Dendritic cell treated with granulocyte-macrophage colony-stimulating factor and Interleukin-4, amounts not matched to agents 40 ng/mL and 50 ng/mL, for 4 days (primary cell): ENCODE data around the gene TAF1L.
"Not testable (repeated sequence)": the region's sequence is repeated elsewhere in the genome, so short reads cannot be mapped to it uniquely, and the experiment has no call there.

Experiments used
- H3K27ac Mint-ChIP-seq: one replicate; pipeline ENCODE4 v1.8.0; 2022; ENCODE audit warnings: mild to moderate bottlenecking, mixed read lengths
- H3K27me3 Mint-ChIP-seq: one replicate; pipeline ENCODE4 v1.8.0; 2022; ENCODE audit warnings: mild to moderate bottlenecking, mixed read lengths
- H3K36me3 Mint-ChIP-seq: one replicate; pipeline ENCODE4 v1.8.0; 2022; ENCODE audit warnings: low read depth, mixed read lengths
- H3K4me1 Mint-ChIP-seq: one replicate; pipeline ENCODE4 v1.8.0; 2022; ENCODE audit warnings: low read depth, mixed read lengths
- H3K4me3 Mint-ChIP-seq: one replicate; pipeline ENCODE4 v1.8.0; 2022; ENCODE audit warnings: mild to moderate bottlenecking, moderate library complexity, mixed read lengths
- H3K9me3 Mint-ChIP-seq: one replicate; pipeline ENCODE4 v1.8.0; 2022; ENCODE audit warnings: mixed read lengths
- intact Hi-C: fragments of 100-400 bp; cut with micrococcal nuclease; formaldehyde crosslinking; loops from one replicate; pipeline ENCODE4 v1.15.0; 2022

TAF1L gene, protein sequence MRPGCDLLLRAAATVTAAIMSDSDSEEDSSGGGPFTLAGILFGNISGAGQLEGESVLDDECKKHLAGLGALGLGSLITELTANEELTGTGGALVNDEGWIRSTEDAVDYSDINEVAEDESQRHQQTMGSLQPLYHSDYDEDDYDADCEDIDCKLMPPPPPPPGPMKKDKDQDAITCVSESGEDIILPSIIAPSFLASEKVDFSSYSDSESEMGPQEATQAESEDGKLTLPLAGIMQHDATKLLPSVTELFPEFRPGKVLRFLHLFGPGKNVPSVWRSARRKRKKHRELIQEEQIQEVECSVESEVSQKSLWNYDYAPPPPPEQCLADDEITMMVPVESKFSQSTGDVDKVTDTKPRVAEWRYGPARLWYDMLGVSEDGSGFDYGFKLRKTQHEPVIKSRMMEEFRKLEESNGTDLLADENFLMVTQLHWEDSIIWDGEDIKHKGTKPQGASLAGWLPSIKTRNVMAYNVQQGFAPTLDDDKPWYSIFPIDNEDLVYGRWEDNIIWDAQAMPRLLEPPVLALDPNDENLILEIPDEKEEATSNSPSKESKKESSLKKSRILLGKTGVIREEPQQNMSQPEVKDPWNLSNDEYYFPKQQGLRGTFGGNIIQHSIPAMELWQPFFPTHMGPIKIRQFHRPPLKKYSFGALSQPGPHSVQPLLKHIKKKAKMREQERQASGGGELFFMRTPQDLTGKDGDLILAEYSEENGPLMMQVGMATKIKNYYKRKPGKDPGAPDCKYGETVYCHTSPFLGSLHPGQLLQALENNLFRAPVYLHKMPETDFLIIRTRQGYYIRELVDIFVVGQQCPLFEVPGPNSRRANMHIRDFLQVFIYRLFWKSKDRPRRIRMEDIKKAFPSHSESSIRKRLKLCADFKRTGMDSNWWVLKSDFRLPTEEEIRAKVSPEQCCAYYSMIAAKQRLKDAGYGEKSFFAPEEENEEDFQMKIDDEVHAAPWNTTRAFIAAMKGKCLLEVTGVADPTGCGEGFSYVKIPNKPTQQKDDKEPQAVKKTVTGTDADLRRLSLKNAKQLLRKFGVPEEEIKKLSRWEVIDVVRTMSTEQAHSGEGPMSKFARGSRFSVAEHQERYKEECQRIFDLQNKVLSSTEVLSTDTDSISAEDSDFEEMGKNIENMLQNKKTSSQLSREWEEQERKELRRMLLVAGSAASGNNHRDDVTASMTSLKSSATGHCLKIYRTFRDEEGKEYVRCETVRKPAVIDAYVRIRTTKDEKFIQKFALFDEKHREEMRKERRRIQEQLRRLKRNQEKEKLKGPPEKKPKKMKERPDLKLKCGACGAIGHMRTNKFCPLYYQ (N-terminal part only)

DNA sequence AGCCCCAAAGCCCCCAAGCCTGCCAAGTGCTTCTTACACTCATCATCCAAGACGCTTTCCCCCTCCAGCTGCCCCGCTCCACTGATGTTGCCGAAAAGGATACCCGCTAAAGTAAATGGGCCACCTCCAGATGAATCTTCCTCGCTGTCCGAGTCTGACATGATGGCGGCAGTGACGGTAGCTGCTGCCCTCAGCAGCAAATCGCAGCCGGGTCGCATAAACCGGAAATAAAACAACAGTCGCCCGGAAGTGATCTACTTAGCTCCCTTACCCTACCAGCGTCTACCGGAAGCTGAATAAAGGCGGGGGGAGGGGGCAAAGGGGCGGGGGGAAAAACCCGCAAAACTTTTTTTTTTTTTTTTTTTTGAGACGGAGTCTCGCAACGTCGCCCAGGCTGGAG is at the start of gene TAF1L:
Gene TAF1L (minus strand): TSS at position 308 of the 400 bp plus-strand sequence. CDS start 90 bp downstream, at position 218.
- H3K9me3 Mint-ChIP-seq: no peaks in the 10 kb centered on the region
- H3K27me3 Mint-ChIP-seq: peaks cover 5% of the 10 kb centered on the region
- H3K4me3 Mint-ChIP-seq: no peak within 1 kb of the TSS
- H3K27ac Mint-ChIP-seq: no peak within 1 kb of the TSS
- no peaks in the 10 kb centered on the region for H3K4me1 Mint-ChIP-seq
- no peaks in the 10 kb centered on the region for H3K36me3 Mint-ChIP-seq
- intact Hi-C loops: no loop called here

DNA sequence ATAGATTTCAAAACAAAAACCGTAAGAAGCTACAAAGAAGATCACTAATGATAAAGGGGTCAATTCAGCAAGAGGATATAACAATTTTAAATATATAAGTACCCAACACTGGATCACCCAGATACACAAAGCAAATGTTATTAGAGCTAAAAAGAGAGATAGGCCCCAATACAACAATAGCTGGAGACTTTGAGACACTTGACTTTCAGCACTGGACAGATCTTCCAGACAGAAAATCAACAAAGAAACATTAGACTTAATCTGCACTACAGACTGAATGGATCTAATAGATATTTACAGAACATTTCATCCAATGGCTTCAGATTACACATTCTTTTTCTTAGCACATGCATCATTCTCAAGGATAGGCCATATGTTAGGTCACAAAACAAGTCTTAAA is 46.3 kb upstream of the TAF1L start:
- H3K4me1 Mint-ChIP-seq: no peaks in the 10 kb centered on the region
- no peak overlapping the region for H3K27ac Mint-ChIP-seq
- H3K9me3 Mint-ChIP-seq: peaks cover 49% of the 10 kb centered on the region
- no peak overlapping the region for H3K4me3 Mint-ChIP-seq
- H3K27me3 Mint-ChIP-seq: no peaks in the 10 kb centered on the region
- no peaks in the 10 kb centered on the region for H3K36me3 Mint-ChIP-seq
- intact Hi-C loops: no loop called here

GRCh38 chr9:32677931-32678330 is 42.5 kb upstream of the TAF1L start:
- intact Hi-C loops: no loop called here
- no peak overlapping the region for H3K4me3 Mint-ChIP-seq

DNA sequence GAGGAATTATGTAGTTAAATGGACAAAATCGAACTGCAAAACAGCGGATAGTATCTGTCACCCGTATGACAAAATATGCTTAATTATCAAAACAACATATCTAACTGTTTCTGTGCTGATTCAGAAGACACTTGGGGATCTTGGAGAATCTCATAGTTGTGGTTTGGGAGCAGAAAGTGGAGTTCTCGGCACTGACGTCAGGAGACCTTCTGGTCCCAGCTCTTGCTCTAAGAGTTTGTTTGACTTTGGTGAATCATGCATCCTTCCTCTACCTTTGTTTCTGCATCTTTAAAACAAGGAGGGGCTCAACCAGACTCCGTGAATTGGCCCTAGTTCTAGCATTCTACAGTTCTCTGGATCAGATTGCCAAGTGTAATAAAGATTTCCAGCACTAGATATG is 37.0 kb upstream of the TAF1L start:
- intact Hi-C loops: no loop called here
- no peaks in the 10 kb centered on the region for H3K4me1 Mint-ChIP-seq
- no peaks in the 10 kb centered on the region for H3K36me3 Mint-ChIP-seq
- H3K9me3 Mint-ChIP-seq: no peaks in the 10 kb centered on the region
- no peaks in the 10 kb centered on the region for H3K27me3 Mint-ChIP-seq
- no peak overlapping the region for H3K27ac Mint-ChIP-seq
- H3K4me3 Mint-ChIP-seq: no peak overlapping the region

More at GRCh38 chr9:32677931-32678330, 42.5 kb upstream of the TAF1L start:
- H3K4me1 Mint-ChIP-seq: no peaks in the 10 kb centered on the region
- no peaks in the 10 kb centered on the region for H3K36me3 Mint-ChIP-seq
- H3K9me3 Mint-ChIP-seq: peaks cover 21% of the 10 kb centered on the region
- no peaks in the 10 kb centered on the region for H3K27me3 Mint-ChIP-seq
- H3K27ac Mint-ChIP-seq: no peak overlapping the region

- H3K4me3 Mint-ChIP-seq: no peak overlapping the region
- H3K36me3 Mint-ChIP-seq: no peaks in the 10 kb centered on the region
- no peaks in the 10 kb centered on the region for H3K27me3 Mint-ChIP-seq
- no peaks in the 10 kb centered on the region for H3K9me3 Mint-ChIP-seq
- H3K4me1 Mint-ChIP-seq: no peaks in the 10 kb centered on the region
- H3K27ac Mint-ChIP-seq: no peak overlapping the region
- intact Hi-C loops: no loop called here
Measured at GRCh38 chr9:32671333-32671732, 35.9 kb upstream of the TAF1L start.

- Mint-ChIP-seq H3K36me3 (no peaks in the 10 kb centered on the region), H3K9me3 (no peaks in the 10 kb centered on the region), H3K4me1 (no peaks in the 10 kb centered on the region), H3K27me3 (peaks cover 2% of the 10 kb centered on the region), H3K4me3 (no peak overlapping the region), H3K27ac (no peak overlapping the region)
- intact Hi-C loops: no loop called here
Measured at GRCh38 chr9:32665101-32665500, 29.6 kb upstream of the TAF1L start.

- no peak overlapping the region for H3K4me3 Mint-ChIP-seq
- H3K9me3 Mint-ChIP-seq: no peaks in the 10 kb centered on the region
- H3K27ac Mint-ChIP-seq: no peak overlapping the region
- intact Hi-C loops: no loop called here
- no peaks in the 10 kb centered on the region for H3K36me3 Mint-ChIP-seq
- no peaks in the 10 kb centered on the region for H3K4me1 Mint-ChIP-seq
- H3K27me3 Mint-ChIP-seq: peaks cover 2% of the 10 kb centered on the region
Measured at GRCh38 chr9:32663741-32664140, 28.3 kb upstream of the TAF1L start.

DNA sequence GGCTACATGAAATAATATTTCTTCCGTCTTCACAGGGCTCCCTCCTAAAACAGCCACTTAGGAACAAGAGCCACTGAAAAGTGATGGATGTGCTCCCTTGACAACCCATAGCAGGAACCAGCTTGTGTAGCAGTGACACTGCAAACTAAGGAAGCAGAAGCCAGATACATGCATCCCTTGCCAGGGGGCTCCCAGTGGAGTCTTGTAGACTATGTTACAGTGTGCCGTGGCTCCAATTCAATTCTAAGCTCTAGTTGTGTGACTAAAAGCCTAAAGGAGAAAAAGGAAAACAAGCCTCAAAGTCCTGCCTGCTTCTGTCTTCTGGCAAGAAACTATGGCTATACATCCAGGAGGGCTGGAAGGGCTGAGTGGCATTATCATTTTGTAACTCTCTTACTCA is 12.2 kb upstream of the TAF1L start:
- H3K9me3 Mint-ChIP-seq: peaks cover 14% of the 10 kb centered on the region
- H3K4me3 Mint-ChIP-seq: no peak overlapping the region
- intact Hi-C loops: no loop called here
- H3K27ac Mint-ChIP-seq: no peak overlapping the region
- no peaks in the 10 kb centered on the region for H3K36me3 Mint-ChIP-seq
- H3K4me1 Mint-ChIP-seq: no peaks in the 10 kb centered on the region
- H3K27me3 Mint-ChIP-seq: no peaks in the 10 kb centered on the region

GRCh38 chr9:32644698-32645097 is 9.2 kb upstream of the TAF1L start:
- Mint-ChIP-seq H3K4me3 (no peak overlapping the region), H3K9me3 (no peaks in the 10 kb centered on the region), H3K27me3 (peaks cover 2% of the 10 kb centered on the region), H3K27ac (no peak overlapping the region), H3K36me3 (no peaks in the 10 kb centered on the region), H3K4me1 (no peaks in the 10 kb centered on the region)
- intact Hi-C loops: no loop called here

GRCh38 chr9:32633151-32633550 is 2.3 kb downstream of the TAF1L start:
- H3K27me3 Mint-ChIP-seq, intact Hi-C loops, H3K9me3 Mint-ChIP-seq, H3K27ac Mint-ChIP-seq, H3K4me3 Mint-ChIP-seq, H3K4me1 Mint-ChIP-seq, H3K36me3 Mint-ChIP-seq: not testable (repeated sequence)

DNA sequence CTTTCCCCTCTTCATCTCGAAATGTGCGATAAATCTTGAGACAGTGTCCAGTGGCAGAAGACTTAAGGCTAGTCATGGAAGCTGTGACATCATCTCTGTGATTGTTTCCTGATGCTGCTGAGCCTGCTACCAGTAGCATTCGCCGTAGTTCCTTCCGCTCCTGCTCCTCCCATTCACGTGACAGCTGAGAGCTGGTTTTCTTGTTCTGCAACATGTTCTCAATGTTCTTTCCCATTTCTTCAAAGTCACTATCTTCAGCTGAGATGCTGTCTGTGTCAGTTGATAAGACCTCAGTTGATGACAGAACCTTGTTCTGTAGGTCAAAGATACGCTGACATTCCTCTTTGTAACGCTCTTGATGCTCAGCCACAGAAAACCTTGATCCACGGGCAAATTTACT is 3.5 kb downstream of the TAF1L start:
- no peaks in the 10 kb centered on the region for H3K27me3 Mint-ChIP-seq
- intact Hi-C loops: no loop called here
- no peaks in the 10 kb centered on the region for H3K4me1 Mint-ChIP-seq
- no peaks in the 10 kb centered on the region for H3K36me3 Mint-ChIP-seq
- no peaks in the 10 kb centered on the region for H3K9me3 Mint-ChIP-seq
- H3K4me3 Mint-ChIP-seq: no peak overlapping the region
- no peak overlapping the region for H3K27ac Mint-ChIP-seq

GRCh38 chr9:32627394-32627954 is 8.0 kb downstream of the TAF1L start:
- Mint-ChIP-seq H3K27me3 (no peaks in the 10 kb centered on the region), H3K36me3 (no peaks in the 10 kb centered on the region), H3K4me1 (no peaks in the 10 kb centered on the region), H3K9me3 (no peaks in the 10 kb centered on the region), H3K4me3 (no peak overlapping the region), H3K27ac (no peak overlapping the region)
- intact Hi-C loops: no loop called here

DNA sequence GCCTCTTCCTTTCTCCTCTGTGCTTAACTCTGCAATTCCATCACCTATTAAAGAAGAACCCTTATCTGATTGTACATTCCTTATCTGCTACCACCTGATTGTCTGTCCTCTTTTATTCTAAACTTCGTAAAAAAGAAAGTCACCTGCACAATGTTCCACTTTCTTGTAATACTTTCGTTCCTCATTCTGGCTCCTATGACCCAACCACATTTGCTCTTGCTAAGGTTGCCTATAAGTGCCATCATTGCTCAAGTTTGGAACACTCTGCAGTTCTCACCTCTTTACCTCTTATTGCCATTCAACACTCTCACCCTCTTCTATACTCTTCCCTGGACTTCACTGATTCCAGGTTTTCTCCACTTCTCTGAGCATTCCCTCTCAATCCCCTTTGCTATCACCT is 10.1 kb downstream of the TAF1L start:
- H3K27me3 Mint-ChIP-seq: peaks cover 2% of the 10 kb centered on the region
- no peaks in the 10 kb centered on the region for H3K4me1 Mint-ChIP-seq
- no peaks in the 10 kb centered on the region for H3K36me3 Mint-ChIP-seq
- H3K4me3 Mint-ChIP-seq: no peak overlapping the region
- no peak overlapping the region for H3K27ac Mint-ChIP-seq
- H3K9me3 Mint-ChIP-seq: no peaks in the 10 kb centered on the region
- intact Hi-C loops: no loop called here
